Measurements from ENCODE around the gene RSPH1.
"Not testable (repeated sequence)": the region's sequence is repeated elsewhere in the genome, so short reads cannot be mapped to it uniquely, and the experiment has no call there.

RSPH1 gene

DNA sequence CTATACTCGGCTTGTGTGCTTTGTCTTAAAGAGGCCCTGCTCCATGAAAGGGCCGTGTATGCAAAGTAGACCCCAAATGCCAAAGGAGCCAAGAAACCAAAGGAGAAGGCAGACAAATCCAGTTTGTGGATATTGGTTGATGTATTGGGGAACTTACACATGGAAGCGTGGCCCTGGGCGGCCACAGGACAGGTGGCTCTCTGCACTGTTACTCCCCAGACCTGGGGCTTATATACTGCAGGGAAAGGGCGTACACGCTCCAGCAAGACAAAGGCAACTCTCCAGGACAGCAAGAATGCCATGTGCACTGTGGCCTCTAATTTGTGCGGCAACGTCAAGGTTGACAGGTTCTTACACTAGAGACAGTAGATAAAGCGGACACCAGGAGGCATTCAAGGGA lies 24.8 kb downstream of the RSPH1 start:
- Histone ChIP-seq H3K27me3 (ENCODE audit: insufficient read depth, insufficient read length) (peaks cover 2% of the 10 kb centered on the region), H3K36me3 (ENCODE audit: insufficient read depth, insufficient read length, low read length) (no peaks in the 10 kb centered on the region), H3K4me1 (ENCODE audit: insufficient read depth, insufficient read length) (peaks cover 12% of the 10 kb centered on the region), H3K9ac (ENCODE audit: insufficient read length, low read depth) (no peak overlapping the region), H3K9me3 (ENCODE audit: insufficient read depth, low read length) (no peaks in the 10 kb centered on the region), H3K4me3 (ENCODE audit: insufficient read length, low read depth) (no peak overlapping the region)
- no peak for DNase-seq (ENCODE audit: low read depth, low spot score)
- TF ChIP-seq ZNF274 (IDR thresholded peaks at IDR 0.05; ENCODE audit: low read depth, low read length), result no peak
- no peak for TF ChIP-seq SUZ12 (IDR thresholded peaks at IDR 0.05; ENCODE audit: extremely low read depth, insufficient read depth, insufficient read length)
- TF ChIP-seq YY1 (IDR thresholded peaks at IDR 0.05; ENCODE audit: insufficient read depth, insufficient read length), result no peak

DNA sequence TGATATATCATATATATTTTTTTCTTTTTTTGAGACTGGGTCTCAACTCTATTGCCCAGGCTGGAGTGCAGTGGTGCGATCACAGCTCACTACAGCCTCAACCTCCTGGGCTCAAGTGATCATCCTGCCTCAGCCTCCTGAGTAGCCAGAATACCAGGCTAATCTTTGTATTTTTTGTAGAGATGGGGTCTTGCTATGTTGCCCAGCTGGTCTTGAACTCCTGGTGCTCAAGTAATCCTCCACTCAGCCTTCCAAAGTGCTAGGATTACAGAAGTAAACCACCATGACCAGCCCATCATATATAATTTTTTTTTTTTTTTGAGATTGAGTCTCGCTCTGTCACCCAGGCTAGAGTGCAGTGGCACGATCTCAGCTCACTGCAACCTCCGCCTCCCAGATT lies 26.3 kb downstream of the RSPH1 start:
- peaks cover 12% of the 10 kb centered on the region for H3K4me1 ChIP-seq (ENCODE audit: insufficient read depth, insufficient read length)
- H3K9ac ChIP-seq (ENCODE audit: insufficient read length, low read depth), result not testable (repeated sequence)

DNA sequence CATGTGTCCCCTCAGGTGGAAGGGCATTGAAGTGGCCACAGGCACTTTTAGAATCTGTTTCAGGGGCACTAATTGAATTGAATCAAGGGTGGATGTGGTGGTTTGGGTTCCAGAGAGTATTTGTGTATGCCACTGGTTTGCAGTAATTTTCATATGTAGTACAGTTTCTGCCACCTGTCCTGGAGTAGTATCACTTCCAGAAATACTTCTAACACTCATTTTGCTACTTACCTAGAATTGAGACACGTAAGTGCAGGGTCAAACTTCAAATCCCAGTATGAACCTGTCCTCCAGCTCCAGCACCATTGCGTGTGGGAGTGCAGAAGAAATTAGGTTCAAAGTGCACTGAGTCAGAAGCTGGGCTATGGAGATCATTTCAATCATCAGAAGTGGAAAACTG lies 26.8 kb downstream of the RSPH1 start:
- H3K9ac ChIP-seq (ENCODE audit: insufficient read length, low read depth), result no peak overlapping the region

More for the DNA sequence above, 26.3 kb downstream of the RSPH1 start:
- DNase-seq (ENCODE audit: low read depth, low spot score); H3K36me3 ChIP-seq (ENCODE audit: insufficient read depth, insufficient read length, low read length); H3K4me3 ChIP-seq (ENCODE audit: insufficient read length, low read depth); H3K27me3 ChIP-seq (ENCODE audit: insufficient read depth, insufficient read length); H3K9me3 ChIP-seq (ENCODE audit: insufficient read depth, low read length): not testable (repeated sequence)

DNA sequence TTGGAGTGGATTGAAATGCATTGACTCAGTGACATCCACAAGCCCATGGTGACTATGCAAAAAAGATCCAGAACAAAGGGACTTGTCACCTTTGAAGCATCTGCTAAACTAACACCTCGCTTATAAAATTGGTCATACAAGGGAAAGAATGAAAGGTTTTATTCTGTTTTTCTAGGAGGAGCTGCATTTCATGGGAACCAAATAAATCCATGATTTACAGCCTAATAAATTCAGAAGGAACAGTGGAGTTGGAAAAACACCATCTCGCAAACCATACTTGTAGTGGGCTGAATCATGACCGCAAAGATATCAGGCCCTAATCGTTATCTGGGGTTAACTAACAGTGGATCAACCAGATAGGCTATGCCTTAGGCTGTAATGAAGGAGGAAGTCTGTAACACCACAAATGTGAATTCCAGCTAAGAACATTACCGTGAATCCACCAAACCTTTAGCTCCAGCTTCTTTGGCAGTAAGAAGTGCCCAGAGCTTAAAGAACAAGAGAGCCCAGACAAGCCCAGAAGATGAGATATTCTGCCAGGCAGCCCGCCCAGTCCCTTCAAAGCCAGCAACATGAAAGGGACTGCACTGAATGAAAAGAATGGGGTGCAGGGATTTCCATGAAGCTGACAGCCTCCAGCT lies 27.4 kb downstream of the RSPH1 start:
- Histone ChIP-seq H3K9me3 (ENCODE audit: insufficient read depth, low read length) (no peaks in the 10 kb centered on the region), H3K9ac (ENCODE audit: insufficient read length, low read depth) (no peak overlapping the region), H3K4me1 (ENCODE audit: insufficient read depth, insufficient read length) (peaks cover 5% of the 10 kb centered on the region), H3K4me3 (ENCODE audit: insufficient read length, low read depth) (no peak overlapping the region), H3K36me3 (ENCODE audit: insufficient read depth, insufficient read length, low read length) (no peaks in the 10 kb centered on the region), H3K27me3 (ENCODE audit: insufficient read depth, insufficient read length) (no peaks in the 10 kb centered on the region)
- no peak for DNase-seq (ENCODE audit: low read depth, low spot score)
- TF ChIP-seq ZNF274 (IDR thresholded peaks at IDR 0.05; ENCODE audit: low read depth, low read length) (no peak), YY1 (IDR thresholded peaks at IDR 0.05; ENCODE audit: insufficient read depth, insufficient read length) (no peak), SUZ12 (IDR thresholded peaks at IDR 0.05; ENCODE audit: extremely low read depth, insufficient read depth, insufficient read length) (no peak)

More for the DNA sequence above, 26.8 kb downstream of the RSPH1 start:
- H3K36me3 ChIP-seq (ENCODE audit: insufficient read depth, insufficient read length, low read length), result no peaks in the 10 kb centered on the region
- no peak overlapping the region for H3K4me3 ChIP-seq (ENCODE audit: insufficient read length, low read depth)
- H3K9me3 ChIP-seq (ENCODE audit: insufficient read depth, low read length), result no peaks in the 10 kb centered on the region
- DNase-seq (ENCODE audit: low read depth, low spot score), result no peak
- peaks cover 8% of the 10 kb centered on the region for H3K4me1 ChIP-seq (ENCODE audit: insufficient read depth, insufficient read length)
- TF ChIP-seq SUZ12 (IDR thresholded peaks at IDR 0.05; ENCODE audit: extremely low read depth, insufficient read depth, insufficient read length), result no peak
- no peaks in the 10 kb centered on the region for H3K27me3 ChIP-seq (ENCODE audit: insufficient read depth, insufficient read length)

DNA sequence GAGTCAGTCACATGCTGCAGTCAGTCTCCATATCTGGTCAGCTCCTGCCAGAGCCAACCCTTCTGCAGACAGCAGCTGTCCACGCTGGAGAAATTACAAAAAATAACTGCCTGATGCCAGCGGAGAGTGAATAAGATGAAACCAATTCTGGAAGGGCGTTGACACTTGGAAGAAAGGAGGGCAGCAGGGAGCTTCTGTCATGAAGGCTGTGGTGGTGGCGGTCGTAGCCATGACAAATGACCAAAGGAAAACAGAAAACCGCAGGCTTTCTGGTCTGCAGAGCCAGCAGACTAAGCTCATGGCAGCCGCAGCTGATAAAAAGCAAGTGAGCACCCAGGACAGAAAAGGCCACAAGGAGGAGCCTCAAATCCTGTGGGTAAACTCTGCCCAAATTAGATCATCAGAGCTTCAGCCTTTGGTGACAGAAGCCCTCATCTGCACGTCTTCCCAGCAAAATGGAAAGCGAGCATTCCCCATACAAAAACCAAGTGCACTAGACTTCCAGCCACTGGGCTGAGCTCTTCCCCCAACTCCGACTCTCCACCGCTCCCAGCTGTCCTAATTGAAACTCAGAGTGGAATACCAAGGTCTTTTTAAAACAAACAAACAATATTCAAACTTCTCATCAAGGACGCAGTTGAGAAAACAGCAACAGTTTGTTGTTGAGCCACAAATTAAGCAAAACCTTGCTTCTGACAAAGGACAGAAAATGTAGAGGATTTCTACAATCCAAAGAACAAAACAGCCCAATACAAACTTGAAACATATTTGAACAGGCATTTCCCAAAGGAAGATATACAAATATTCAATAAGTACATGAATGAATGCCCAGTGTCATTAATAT lies 28.7 kb downstream of the RSPH1 start:
- DNase-seq (ENCODE audit: low read depth, low spot score), result no peak
- H3K4me1 ChIP-seq (ENCODE audit: insufficient read depth, insufficient read length), result peaks cover 6% of the 10 kb centered on the region
- no peaks in the 10 kb centered on the region; the same call in 1 of the 2 replicates for H3K9me3 ChIP-seq (ENCODE audit: insufficient read depth, low read length)
- no peaks in the 10 kb centered on the region for H3K36me3 ChIP-seq (ENCODE audit: insufficient read depth, insufficient read length, low read length)
- no peak for TF ChIP-seq YY1 (IDR thresholded peaks at IDR 0.05; ENCODE audit: insufficient read depth, insufficient read length)
- TF ChIP-seq SUZ12 (IDR thresholded peaks at IDR 0.05; ENCODE audit: extremely low read depth, insufficient read depth, insufficient read length), result no peak
- TF ChIP-seq ZNF274 (IDR thresholded peaks at IDR 0.05; ENCODE audit: low read depth, low read length), result no peak
- no peaks in the 10 kb centered on the region for H3K27me3 ChIP-seq (ENCODE audit: insufficient read depth, insufficient read length)
- no peak overlapping the region for H3K9ac ChIP-seq (ENCODE audit: insufficient read length, low read depth)
- no peak overlapping the region for H3K4me3 ChIP-seq (ENCODE audit: insufficient read length, low read depth)

DNA sequence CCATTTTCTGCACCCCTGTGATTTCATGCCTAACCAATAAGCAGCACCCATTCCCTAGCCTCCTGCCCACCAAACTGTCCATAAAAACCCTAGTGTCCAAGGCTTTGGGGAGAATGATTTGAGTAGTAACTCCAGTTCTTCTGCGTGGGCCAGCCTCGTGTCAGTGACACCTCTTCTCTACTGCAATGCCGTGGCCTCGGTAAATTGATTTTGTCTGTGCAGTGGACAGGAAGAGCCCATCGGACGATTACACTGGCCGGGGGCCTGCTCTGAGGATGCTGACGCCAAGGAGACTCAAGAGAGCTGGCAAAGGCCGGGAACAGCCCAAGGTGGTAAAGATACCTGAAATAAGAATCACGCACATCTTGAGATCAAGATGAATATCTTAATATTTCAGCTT lies 29.3 kb downstream of the RSPH1 start:
- Histone ChIP-seq H3K9me3 (ENCODE audit: insufficient read depth, low read length) (no peaks in the 10 kb centered on the region; the same call in 1 of the 2 replicates), H3K4me1 (ENCODE audit: insufficient read depth, insufficient read length) (peaks cover 9% of the 10 kb centered on the region), H3K4me3 (ENCODE audit: insufficient read length, low read depth) (no peak overlapping the region), H3K36me3 (ENCODE audit: insufficient read depth, insufficient read length, low read length) (no peaks in the 10 kb centered on the region), H3K9ac (ENCODE audit: insufficient read length, low read depth) (no peak overlapping the region), H3K27me3 (ENCODE audit: insufficient read depth, insufficient read length) (no peaks in the 10 kb centered on the region)
- TF ChIP-seq SUZ12 (IDR thresholded peaks at IDR 0.05; ENCODE audit: extremely low read depth, insufficient read depth, insufficient read length) (no peak), ZNF274 (IDR thresholded peaks at IDR 0.05; ENCODE audit: low read depth, low read length) (no peak), YY1 (IDR thresholded peaks at IDR 0.05; ENCODE audit: insufficient read depth, insufficient read length) (no peak)
- DNase-seq (ENCODE audit: low read depth, low spot score), result no peak

DNA sequence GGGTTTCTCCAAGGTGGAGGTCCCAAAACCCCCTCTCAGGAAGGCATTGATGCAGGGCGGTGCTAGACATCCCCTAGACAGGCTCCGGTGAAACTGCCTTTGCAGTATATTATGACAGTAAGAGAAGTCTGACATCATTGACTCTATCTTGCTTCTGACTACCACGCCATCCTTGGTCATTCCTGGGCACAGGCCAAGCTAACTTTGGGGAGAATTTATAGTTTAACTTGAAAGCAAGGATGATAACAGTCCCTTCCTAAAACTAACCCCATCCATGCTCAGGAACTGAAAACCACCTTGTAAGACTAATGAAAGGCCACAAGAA lies 30.3 kb downstream of the RSPH1 start:
- TF ChIP-seq SUZ12 (IDR thresholded peaks at IDR 0.05; ENCODE audit: extremely low read depth, insufficient read depth, insufficient read length) (no peak), YY1 (IDR thresholded peaks at IDR 0.05; ENCODE audit: insufficient read depth, insufficient read length) (no peak), ZNF274 (IDR thresholded peaks at IDR 0.05; ENCODE audit: low read depth, low read length) (no peak)
- no peak overlapping the region for H3K4me3 ChIP-seq (ENCODE audit: insufficient read length, low read depth)
- H3K27me3 ChIP-seq (ENCODE audit: insufficient read depth, insufficient read length), result no peaks in the 10 kb centered on the region
- peaks cover 6% of the 10 kb centered on the region; the same call in 1 of the 2 replicates for H3K9me3 ChIP-seq (ENCODE audit: insufficient read depth, low read length)
- H3K36me3 ChIP-seq (ENCODE audit: insufficient read depth, insufficient read length, low read length), result no peaks in the 10 kb centered on the region
- no peak for DNase-seq (ENCODE audit: low read depth, low spot score)
- no peak overlapping the region for H3K9ac ChIP-seq (ENCODE audit: insufficient read length, low read depth)
- peaks cover 9% of the 10 kb centered on the region for H3K4me1 ChIP-seq (ENCODE audit: insufficient read depth, insufficient read length)

Data from NT2/D1 (cell line).